ENCODE data around the gene NCF2.

- TF ChIP-seq CTCF (IDR thresholded peaks at IDR 0.05) (no peak), POLR2A (IDR thresholded peaks at IDR 0.05) (no peak), POLR2AphosphoS5 (IDR thresholded peaks at IDR 0.05) (no peak)
Observed at GRCh38 chr1:183566026-183566425, 24.2 kb downstream of the NCF2 start.
